GM23338 (cell line): ENCODE data around the gene CPXM1. TPM values are rescaled to one million over a fixed set of nuclear protein-coding genes. Genes with fewer than 3 reads are reported as not detected.

Source experiments
- ATAC-seq: fragments of 200-7000 bp; cut with Tn5 transposase; 3 replicates; pipeline ENCODE4 v1.9.1; 2020
- DNase-seq: peaks from one replicate; pipeline ENCODE4 v3.0.0-alpha.2; 2015; ENCODE audit warnings: low spot score
- H2AFZ ChIP-seq: fragments of 200-600 bp; sonication (generic); 2 replicates; pipeline ENCODE4 v1.8.0; 2016; ENCODE audit warnings: antibody characterized with exemption, mild to moderate bottlenecking, moderate library complexity
- H3F3A ChIP-seq: fragments of 200-600 bp; sonication (generic); replicated peaks from 2 replicates; pipeline ENCODE4 v1.8.0; 2017; ENCODE audit warnings: antibody characterized with exemption, mixed run types, low read depth
- H3K27ac ChIP-seq: fragments of 200-600 bp; sonication (generic); 2 replicates; pipeline ENCODE4 v1.6.1; 2016; ENCODE audit warnings: low read depth
- H3K27me3 ChIP-seq: fragments of 200-600 bp; sonication (generic); 2 replicates; pipeline ENCODE4 v1.8.0; 2016; ENCODE audit warnings: mild to moderate bottlenecking, mixed run types, moderate library complexity; ENCODE audit not compliant: insufficient read depth
- H3K36me3 ChIP-seq: fragments of 200-600 bp; sonication (generic); 2 replicates; pipeline ENCODE4 v1.8.0; 2016; ENCODE audit warnings: mild to moderate bottlenecking; ENCODE audit not compliant: insufficient read depth
- H3K4me1 ChIP-seq: fragments of 200-600 bp; sonication (generic); 2 replicates; pipeline ENCODE4 v1.8.0; 2016; ENCODE audit warnings: mild to moderate bottlenecking, moderate library complexity; ENCODE audit not compliant: insufficient read depth
- H3K4me2 ChIP-seq: fragments of 200-600 bp; sonication (generic); 2 replicates; pipeline ENCODE4 v1.7.1; 2017; ENCODE audit warnings: mixed run types
- H3K4me3 ChIP-seq: fragments of 200-600 bp; sonication (generic); 2 replicates; pipeline ENCODE4 v1.6.1; 2016; ENCODE audit warnings: mixed run types
- H3K79me2 ChIP-seq: fragments of 200-600 bp; sonication (generic); replicated peaks from 2 replicates; pipeline ENCODE4 v1.8.0; 2017; ENCODE audit warnings: mild to moderate bottlenecking; ENCODE audit not compliant: insufficient read depth
- H3K9me2 ChIP-seq: fragments of 200-600 bp; sonication (generic); 2 replicates; pipeline ENCODE4 v1.8.0; 2017; ENCODE audit not compliant: insufficient read depth
- H4K20me1 ChIP-seq: fragments of 200-600 bp; sonication (generic); replicated peaks from 2 replicates; pipeline ENCODE4 v1.8.0; 2017; ENCODE audit warnings: mild to moderate bottlenecking; ENCODE audit not compliant: insufficient read depth
- H3K27ac Mint-ChIP-seq: 2 replicates; pipeline ENCODE4 v1.8.0; 2020; ENCODE audit warnings: inconsistent platforms, mild to moderate bottlenecking, moderate library complexity, mixed read lengths
- H3K27me3 Mint-ChIP-seq: 3 replicates; pipeline ENCODE4 v1.8.0; 2022; ENCODE audit warnings: low read depth, mild to moderate bottlenecking, moderate library complexity, mixed read lengths, inconsistent platforms; ENCODE audit not compliant: insufficient read depth, poor library complexity
- H3K36me3 Mint-ChIP-seq: 3 replicates; pipeline ENCODE4 v1.8.0; 2021; ENCODE audit warnings: low read depth, mild to moderate bottlenecking, inconsistent platforms, moderate library complexity, mixed read lengths
- H3K4me1 Mint-ChIP-seq: 3 replicates; pipeline ENCODE4 v1.8.0; 2020; ENCODE audit warnings: mild to moderate bottlenecking, inconsistent platforms, mixed read lengths
- H3K4me3 Mint-ChIP-seq: 3 replicates; pipeline ENCODE4 v1.8.0; 2021; ENCODE audit warnings: moderate library complexity, mild to moderate bottlenecking, inconsistent platforms, mixed read lengths
- H3K9me3 Mint-ChIP-seq: 3 replicates; pipeline ENCODE4 v1.8.0; 2020; ENCODE audit warnings: moderate library complexity, mild to moderate bottlenecking, inconsistent platforms, mixed read lengths
- CREB1 ChIP-seq: fragments of 250-450 bp; sonication (Bioruptor Pico); IDR thresholded peaks from 2 replicates; pipeline ENCODE4 v1.5.0; 2020; ENCODE audit warnings: low read depth, mild to moderate bottlenecking, moderate library complexity
- CTCF ChIP-seq, 2 experiments: fragments of 200-600 bp in 1 of 2; sonication (generic) in 1 of 2; conservative IDR thresholded peaks; 2 replicates each; pipeline versions ENCODE4 v1.5.1 to v1.6.1; 2016 to 2017; ENCODE audit warnings: antibody characterized with exemption in 2 of 2, low read depth in 2 of 2, mild to moderate bottlenecking in 2 of 2, moderate library complexity in 1 of 2
- ETS1 ChIP-seq: IDR thresholded peaks from 2 replicates; pipeline ENCODE4 v1.6.1; 2016; ENCODE audit warnings: antibody characterized with exemption
- EZH2 ChIP-seq: fragments of 200-600 bp; sonication (generic); IDR thresholded peaks from one replicate; pipeline ENCODE4 v1.8.0; 2017; ENCODE audit warnings: antibody characterized with exemption, mild to moderate bottlenecking, low read depth; ENCODE audit not compliant: unreplicated experiment
- EZH2phosphoT487 ChIP-seq: fragments of 200-600 bp; sonication (generic); IDR thresholded peaks from one replicate; pipeline ENCODE4 v1.8.1; 2018; ENCODE audit warnings: antibody characterized with exemption; ENCODE audit not compliant: unreplicated experiment
- JUNB ChIP-seq: IDR thresholded peaks from one replicate; pipeline ENCODE4 v1.6.1; 2016; ENCODE audit warnings: antibody characterized with exemption; ENCODE audit not compliant: unreplicated experiment
- NANOG ChIP-seq: IDR thresholded peaks from 2 replicates; pipeline ENCODE4 v1.6.1; 2016; ENCODE audit warnings: antibody characterized with exemption, borderline replicate concordance
- POLR2AphosphoS5 ChIP-seq: IDR thresholded peaks from 2 replicates; pipeline ENCODE4 v1.6.1; 2016; ENCODE audit warnings: antibody characterized with exemption, low read depth
- REST ChIP-seq: IDR thresholded peaks from one replicate; pipeline ENCODE4 v1.6.1; 2018; ENCODE audit warnings: antibody characterized with exemption; ENCODE audit not compliant: unreplicated experiment
- STAT1 ChIP-seq: IDR thresholded peaks from one replicate; pipeline ENCODE4 v1.6.1; 2016; ENCODE audit warnings: antibody characterized with exemption; ENCODE audit not compliant: unreplicated experiment
- ZNF114 ChIP-seq: fragments of 250-450 bp; sonication (Bioruptor Pico); IDR thresholded peaks from 2 replicates; pipeline ENCODE4 v1.5.0; 2020; ENCODE audit warnings: mild to moderate bottlenecking, moderate library complexity
- ZNF331 ChIP-seq: fragments of 250-450 bp; sonication (Bioruptor Pico); IDR thresholded peaks from 2 replicates; pipeline ENCODE4 v1.5.0; 2020; ENCODE audit warnings: low read depth, mild to moderate bottlenecking, moderate library complexity
- ZNF462 ChIP-seq: fragments of 250-450 bp; sonication (Bioruptor Pico); IDR thresholded peaks from 2 replicates; pipeline ENCODE4 v1.5.0; 2020; ENCODE audit warnings: mild to moderate bottlenecking, moderate library complexity
- polyA plus RNA-seq: library from polyadenylated mRNA; unstranded; fragments of >200 nt; fragmentation: Nextera tagmentation; extraction: Ambion mirVana; gene quantifications from 2 replicates; pipeline ENCODE4 v1.2.1, GENCODE V29; 2016
- total RNA-seq: library from RNA; depleted of rRNA; stranded (reverse); fragments of >200 nt; shearing (Covaris generic); gene quantifications from 2 replicates; pipeline ENCODE4 v1.2.3, GENCODE V29; 2014

The CPXM1 gene
- total and polyA plus RNA-seq, 2 experiments from 2014 or later, result 17.0 to 29.3 TPM

- H3K9me3 Mint-ChIP-seq, result peaks cover 7% of the 10 kb centered on the region
- Histone ChIP-seq H3K9me2 (no peaks in the 10 kb centered on the region), H3K27ac (no peak overlapping the region), H4K20me1 (no peaks in the 10 kb centered on the region), H3F3A (no peaks in the 10 kb centered on the region), H3K4me2 (no peak overlapping the region), H3K36me3 (no peaks in the 10 kb centered on the region), H3K79me2 (no peaks in the 10 kb centered on the region), H3K4me3 (no peak overlapping the region), H3K4me1 (no peaks in the 10 kb centered on the region), H2AFZ (no peak overlapping the region), H3K27me3 (peaks cover 56% of the 10 kb centered on the region)
- H3K27me3 Mint-ChIP-seq, result peaks cover 16% of the 10 kb centered on the region
- H3K4me3 Mint-ChIP-seq, result no peak overlapping the region
- ATAC-seq, result no peak
- no peaks in the 10 kb centered on the region for H3K4me1 Mint-ChIP-seq
- H3K36me3 Mint-ChIP-seq, result no peaks in the 10 kb centered on the region
- TF ChIP-seq EZH2phosphoT487, result no peak
- no peak for TF ChIP-seq STAT1
- TF ChIP-seq ZNF331, result no peak
- TF ChIP-seq NANOG, result no peak
- TF ChIP-seq ETS1, result no peak
- TF ChIP-seq POLR2AphosphoS5, result no peak
- TF ChIP-seq ZNF114 (CRISPR knock-in tag), result no peak
- TF ChIP-seq JUNB, result no peak
- no peak for TF ChIP-seq REST
- no peak for TF ChIP-seq EZH2
- TF ChIP-seq ZNF462, result no peak
- no peak for TF ChIP-seq CTCF (conservative IDR thresholded peaks at IDR 0.05; ENCODE audit: low read depth in 2 of 2)
- no peak for TF ChIP-seq CREB1
- DNase-seq, result no peak
- H3K27ac Mint-ChIP-seq, result no peak overlapping the region
Measured at GRCh38 chr20:2814076-2814475, 13.6 kb upstream of the CPXM1 start.
